ENCODE results near the gene CAMK4. TPM values are rescaled to one million over a fixed set of nuclear protein-coding genes. Genes with fewer than 3 reads are reported as not detected.

The CAMK4 gene
- polyA plus RNA-seq, 1 donor, result 10.9 TPM

DNA sequence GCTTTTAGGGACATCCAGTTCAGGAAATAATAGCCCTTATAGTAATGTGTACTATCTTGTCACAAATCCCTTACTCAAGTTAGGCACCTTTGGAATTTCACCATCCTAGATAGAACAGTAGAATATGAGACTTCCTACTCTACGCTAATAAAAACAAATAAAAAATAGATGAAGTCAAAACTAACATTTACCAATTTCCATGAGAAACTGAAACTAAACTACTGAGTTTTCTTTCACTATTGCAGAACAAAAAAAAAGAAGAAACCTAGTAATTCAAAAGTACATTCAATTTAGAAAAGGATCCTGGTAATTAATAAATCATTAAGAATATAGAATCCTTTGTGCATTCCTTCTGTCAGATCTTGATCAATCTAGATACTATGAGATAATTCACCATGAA is 274.2 kb downstream of the CAMK4 start:
- H3K27me3 ChIP-seq (ENCODE audit: control insufficient read depth, insufficient read depth, low read length), result no peaks in the 10 kb centered on the region
- WGBS (ENCODE audit: insufficient coverage, low lambda C conversion rate), result 100% methylated on average over 1 of the region's 1 CpG
- H3K36me3 ChIP-seq (ENCODE audit: control insufficient read depth, insufficient read depth, low read length), result peaks cover 14% of the 10 kb centered on the region
- H3K9me3 ChIP-seq (ENCODE audit: control insufficient read depth, low read depth, low read length), result no peaks in the 10 kb centered on the region
- H3K4me1 ChIP-seq (ENCODE audit: control insufficient read depth, insufficient read depth, low read length), result no peaks in the 10 kb centered on the region
- DNase-seq, result no peak
- no peak overlapping the region for H3K4me3 ChIP-seq (ENCODE audit: low read length)
- no peak overlapping the region for H3K27ac ChIP-seq (ENCODE audit: low read length)

DNA sequence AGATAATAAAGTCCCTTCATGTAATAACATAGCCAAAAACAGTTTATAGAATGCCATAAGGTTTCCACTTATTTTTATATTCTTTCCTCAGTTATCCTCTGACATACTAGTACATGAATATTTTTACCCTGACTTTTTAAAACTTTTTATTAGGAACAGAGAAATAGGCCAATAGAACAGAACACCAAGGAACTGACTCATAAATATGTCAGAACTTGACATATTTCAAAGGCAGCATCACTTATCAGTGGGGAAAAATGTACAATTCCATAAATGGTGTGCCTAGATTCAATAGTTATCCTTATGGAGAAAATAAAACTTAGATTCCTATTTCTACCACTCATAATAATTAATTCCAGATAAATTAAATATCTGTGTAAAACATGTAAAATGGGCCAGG is 278.8 kb downstream of the CAMK4 start:
- Histone ChIP-seq H3K27ac (ENCODE audit: low read length) (no peak overlapping the region), H3K4me3 (ENCODE audit: low read length) (no peak overlapping the region), H3K27me3 (ENCODE audit: control insufficient read depth, insufficient read depth, low read length) (no peaks in the 10 kb centered on the region), H3K4me1 (ENCODE audit: control insufficient read depth, insufficient read depth, low read length) (no peaks in the 10 kb centered on the region), H3K9me3 (ENCODE audit: control insufficient read depth, low read depth, low read length) (no peaks in the 10 kb centered on the region), H3K36me3 (ENCODE audit: control insufficient read depth, insufficient read depth, low read length) (peaks cover 12% of the 10 kb centered on the region)
- no peak for DNase-seq

DNA sequence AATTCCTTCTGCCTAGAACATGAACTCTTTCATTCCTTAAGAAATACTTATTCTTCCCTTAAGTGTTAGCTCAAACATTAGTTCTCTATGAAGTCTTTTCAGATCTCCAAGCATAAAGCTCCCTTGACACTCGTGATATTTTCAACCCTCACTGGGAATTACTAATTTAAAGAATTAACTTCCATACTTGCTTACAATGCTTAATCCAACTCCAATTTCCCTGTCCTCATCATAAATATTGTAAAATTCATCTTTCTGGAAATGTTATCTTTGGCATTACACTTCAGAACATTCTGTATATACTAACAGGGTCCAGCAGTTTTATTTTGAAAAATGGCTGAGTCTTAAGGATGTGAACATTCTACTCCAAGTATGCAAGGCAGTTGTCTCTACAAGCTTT is 280.9 kb downstream of the CAMK4 start:
- no peak for DNase-seq
- Histone ChIP-seq H3K4me3 (ENCODE audit: low read length) (no peak overlapping the region), H3K27me3 (ENCODE audit: control insufficient read depth, insufficient read depth, low read length) (no peaks in the 10 kb centered on the region), H3K27ac (ENCODE audit: low read length) (no peak overlapping the region), H3K9me3 (ENCODE audit: control insufficient read depth, low read depth, low read length) (no peaks in the 10 kb centered on the region), H3K36me3 (ENCODE audit: control insufficient read depth, insufficient read depth, low read length) (peaks cover 1% of the 10 kb centered on the region), H3K4me1 (ENCODE audit: control insufficient read depth, insufficient read depth, low read length) (peaks cover 4% of the 10 kb centered on the region)
- WGBS (ENCODE audit: insufficient coverage, low lambda C conversion rate), result 71% methylated on average over 1 of the region's 1 CpG

DNA sequence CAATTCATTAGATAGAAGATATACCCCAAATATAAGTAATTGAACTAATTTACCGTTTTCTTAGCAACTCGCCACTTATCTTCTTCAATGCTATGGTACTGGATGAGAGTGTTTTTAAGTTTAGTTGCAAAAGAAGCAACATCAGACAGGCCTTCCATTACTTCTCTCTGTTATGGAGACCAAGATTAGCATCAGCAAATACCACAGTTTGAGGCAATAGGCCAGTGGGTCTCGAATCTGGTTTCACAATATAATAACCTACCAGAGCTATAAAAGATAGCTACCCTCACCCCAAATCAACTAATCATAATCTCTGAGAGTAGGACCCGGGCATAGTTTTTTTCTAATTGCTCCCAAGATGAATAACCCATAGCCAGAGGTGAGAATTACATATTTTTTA is 283.1 kb downstream of the CAMK4 start:
- no peaks in the 10 kb centered on the region for H3K36me3 ChIP-seq (ENCODE audit: control insufficient read depth, insufficient read depth, low read length)
- DNase-seq, result no peak
- peaks cover 9% of the 10 kb centered on the region for H3K4me1 ChIP-seq (ENCODE audit: control insufficient read depth, insufficient read depth, low read length)
- H3K27me3 ChIP-seq (ENCODE audit: control insufficient read depth, insufficient read depth, low read length), result no peaks in the 10 kb centered on the region
- no peaks in the 10 kb centered on the region for H3K9me3 ChIP-seq (ENCODE audit: control insufficient read depth, low read depth, low read length)
- H3K4me3 ChIP-seq (ENCODE audit: low read length), result no peak overlapping the region
- H3K27ac ChIP-seq (ENCODE audit: low read length), result no peak overlapping the region
- 94% methylated on average over 3 of the region's 4 CpGs for WGBS (ENCODE audit: insufficient coverage, low lambda C conversion rate)

DNA sequence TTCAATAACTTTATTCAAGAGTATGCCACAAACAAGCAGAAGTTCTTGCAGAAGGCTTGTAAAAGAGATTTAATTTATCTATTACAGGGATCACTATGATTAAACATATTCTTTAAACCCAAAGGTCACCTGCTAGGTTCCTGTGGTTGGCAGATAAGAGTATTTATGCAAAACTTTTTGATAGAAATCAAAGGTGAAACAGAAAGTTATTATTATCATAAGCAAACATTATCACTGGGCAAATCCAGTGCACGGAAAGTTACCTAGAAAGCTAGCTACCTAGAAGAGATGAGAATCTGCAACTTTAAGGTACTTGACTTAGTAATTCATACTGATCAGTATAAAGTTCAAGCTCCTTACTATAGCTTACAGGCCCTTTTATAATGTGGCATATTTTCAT is 284.9 kb downstream of the CAMK4 start:
- WGBS (ENCODE audit: insufficient coverage, low lambda C conversion rate), result no CpG with 5 or more reads among the region's 1 CpG
- Histone ChIP-seq H3K27me3 (ENCODE audit: control insufficient read depth, insufficient read depth, low read length) (no peaks in the 10 kb centered on the region), H3K4me1 (ENCODE audit: control insufficient read depth, insufficient read depth, low read length) (peaks cover 11% of the 10 kb centered on the region), H3K9me3 (ENCODE audit: control insufficient read depth, low read depth, low read length) (no peaks in the 10 kb centered on the region), H3K36me3 (ENCODE audit: control insufficient read depth, insufficient read depth, low read length) (no peaks in the 10 kb centered on the region), H3K27ac (ENCODE audit: low read length) (no peak overlapping the region), H3K4me3 (ENCODE audit: low read length) (no peak overlapping the region)
- no peak for DNase-seq

DNA sequence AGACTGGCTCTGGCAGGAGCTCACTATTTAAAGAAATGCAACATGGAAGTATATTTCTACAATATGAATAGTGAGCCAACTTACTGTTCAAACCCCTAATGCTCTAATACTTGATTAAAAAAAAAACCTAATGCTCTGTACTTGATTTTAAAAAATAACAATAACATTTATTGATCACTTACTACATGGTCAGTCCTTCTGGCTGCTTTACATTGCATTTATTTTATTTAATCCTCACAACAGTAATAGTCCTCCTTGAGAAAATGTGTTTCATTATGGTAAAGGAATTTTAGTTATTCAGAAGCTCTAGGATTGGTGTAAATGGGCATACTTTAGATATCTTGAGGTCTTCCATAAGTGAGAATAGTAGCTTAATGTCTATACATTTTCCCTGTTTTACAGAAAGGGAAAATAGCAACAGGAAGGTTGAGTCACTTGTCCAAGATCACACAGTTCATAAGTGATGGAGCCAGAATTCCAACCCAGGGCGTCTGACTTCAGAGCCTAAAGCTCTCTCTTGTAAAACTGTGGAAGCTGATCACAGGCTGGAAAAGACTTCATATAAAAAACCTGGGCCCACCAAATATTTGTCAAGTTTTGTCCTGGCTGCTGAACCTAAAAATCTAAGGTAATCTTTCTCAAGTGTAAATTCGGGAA is 287.1 kb downstream of the CAMK4 start:
- Histone ChIP-seq H3K27ac (ENCODE audit: low read length) (peak overlapping the region; percentile 98), H3K4me1 (ENCODE audit: control insufficient read depth, insufficient read depth, low read length) (peaks cover 11% of the 10 kb centered on the region), H3K27me3 (ENCODE audit: control insufficient read depth, insufficient read depth, low read length) (no peaks in the 10 kb centered on the region), H3K36me3 (ENCODE audit: control insufficient read depth, insufficient read depth, low read length) (no peaks in the 10 kb centered on the region), H3K9me3 (ENCODE audit: control insufficient read depth, low read depth, low read length) (no peaks in the 10 kb centered on the region), H3K4me3 (ENCODE audit: low read length) (peak overlapping the region; percentile 77)
- whole genome bisulfite sequencing (ENCODE audit: insufficient coverage, low lambda C conversion rate), result no CpG with 5 or more reads among the region's 2 CpGs
- DNase-seq, result peak in 1 of 2 donors; percentile 11

DNA sequence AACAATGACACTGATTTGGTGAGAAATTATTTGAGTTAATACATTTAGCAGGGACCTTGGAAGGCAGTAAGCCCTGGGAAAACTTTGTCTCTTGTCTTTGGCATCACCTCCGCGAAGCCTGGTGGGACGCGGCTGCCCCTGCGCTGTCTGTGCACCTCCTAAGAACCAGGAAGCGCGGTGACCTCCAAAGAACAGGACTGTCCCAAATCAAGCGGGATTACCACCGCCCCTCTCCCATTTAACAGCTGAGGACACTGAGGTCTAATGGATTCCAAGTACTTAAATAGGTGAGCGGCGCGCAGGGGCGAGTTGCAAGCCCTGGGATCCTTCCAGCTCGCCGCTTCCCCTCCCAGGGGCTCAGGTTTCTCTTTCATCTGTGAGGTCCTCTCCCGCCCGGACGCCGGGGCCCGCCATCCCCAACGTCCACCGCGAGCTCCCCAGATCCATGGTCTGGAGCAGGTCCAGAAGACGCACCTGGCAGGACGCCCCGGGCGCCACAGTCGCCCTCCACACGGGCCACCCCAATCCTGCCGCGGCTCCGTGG is 287.7 kb downstream of the CAMK4 start:
- Histone ChIP-seq H3K27me3 (ENCODE audit: control insufficient read depth, insufficient read depth, low read length) (no peaks in the 10 kb centered on the region), H3K4me3 (ENCODE audit: low read length) (peak overlapping the region; percentile 77), H3K4me1 (ENCODE audit: control insufficient read depth, insufficient read depth, low read length) (peaks cover 11% of the 10 kb centered on the region), H3K27ac (ENCODE audit: low read length) (peak overlapping the region; percentile 98), H3K36me3 (ENCODE audit: control insufficient read depth, insufficient read depth, low read length) (no peaks in the 10 kb centered on the region), H3K9me3 (ENCODE audit: control insufficient read depth, low read depth, low read length) (no peaks in the 10 kb centered on the region)
- WGBS (ENCODE audit: insufficient coverage, low lambda C conversion rate), result no CpG with 5 or more reads among the region's 32 CpGs
- peak in 1 of 2 donors; percentile 14 for DNase-seq

DNA sequence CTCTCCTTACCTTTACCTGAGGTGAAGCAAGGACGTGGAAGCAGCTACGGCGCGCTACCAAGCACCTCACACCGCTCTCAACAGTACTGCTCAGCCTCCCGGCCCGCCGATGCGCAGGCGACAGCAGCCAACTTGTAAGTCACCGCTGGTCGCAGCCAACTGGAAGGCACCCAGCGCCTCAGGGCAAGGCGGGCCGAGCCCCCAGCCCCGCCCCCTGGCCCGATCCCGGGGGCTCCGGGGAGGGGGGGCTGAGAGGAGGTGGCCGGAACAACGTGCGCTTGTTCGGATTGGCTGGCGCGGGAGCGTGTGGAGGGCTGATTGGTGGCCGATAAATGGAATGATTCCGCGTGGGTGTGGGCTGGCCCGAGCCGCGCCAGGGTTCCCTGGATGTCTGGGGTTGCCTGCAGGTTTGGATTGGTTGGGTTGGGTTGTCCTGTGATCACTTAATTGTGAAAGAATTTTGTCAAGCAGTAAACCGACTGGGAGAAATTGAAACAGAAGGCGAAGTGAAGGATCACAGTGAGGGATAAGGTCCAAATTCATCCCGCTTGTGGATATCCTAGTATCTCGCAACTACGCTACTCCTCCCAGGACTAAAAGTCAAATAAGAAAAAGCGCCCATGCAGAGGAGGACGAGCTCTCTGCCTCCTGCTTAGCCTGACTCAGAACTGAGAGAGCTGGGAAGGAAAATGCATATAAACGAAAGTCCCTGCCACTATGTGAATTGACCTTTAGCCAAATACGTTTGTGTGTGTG is 288.4 kb downstream of the CAMK4 start, which contains the start of gene STARD4:
STARD4 (minus strand) TSS at position 161 of the 756 bp plus-strand sequence. CDS start 5,102 bp downstream, outside the sequence.
- DNase-seq, result peak; percentile 94 to 97
- Histone ChIP-seq H3K27me3 (ENCODE audit: control insufficient read depth, insufficient read depth, low read length) (no peaks in the 10 kb centered on the region), H3K27ac (ENCODE audit: low read length) (peak within 1 kb of the TSS; percentile 98), H3K4me1 (ENCODE audit: control insufficient read depth, insufficient read depth, low read length) (peaks cover 11% of the 10 kb centered on the region), H3K4me3 (ENCODE audit: low read length) (peak within 1 kb of the TSS; percentile 77), H3K9me3 (ENCODE audit: control insufficient read depth, low read depth, low read length) (no peaks in the 10 kb centered on the region), H3K36me3 (ENCODE audit: control insufficient read depth, insufficient read depth, low read length) (no peaks in the 10 kb centered on the region)
- 0% methylated on average over 1 of the region's 41 CpGs for WGBS (ENCODE audit: insufficient coverage, low lambda C conversion rate)

DNA sequence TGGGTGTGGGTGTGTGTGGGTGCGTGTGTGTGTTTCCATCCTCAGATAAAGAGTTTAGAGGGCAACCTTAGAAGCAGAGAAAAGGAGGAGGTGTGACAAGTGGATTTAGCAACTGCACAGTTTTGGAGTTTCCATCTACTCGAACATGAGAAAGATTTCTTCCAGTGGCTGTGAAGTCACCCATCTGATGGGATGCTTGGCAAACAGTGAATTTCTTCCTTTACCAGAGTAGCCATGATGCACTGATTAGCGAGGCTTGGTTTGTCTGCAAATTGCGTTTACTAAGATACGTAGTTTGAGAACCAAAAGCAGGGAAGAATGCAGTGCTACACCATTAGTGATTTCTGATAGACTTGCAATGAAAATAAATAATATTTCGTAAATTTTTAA is 288.9 kb downstream of the CAMK4 start:
- Histone ChIP-seq H3K9me3 (ENCODE audit: control insufficient read depth, low read depth, low read length) (no peaks in the 10 kb centered on the region), H3K36me3 (ENCODE audit: control insufficient read depth, insufficient read depth, low read length) (no peaks in the 10 kb centered on the region), H3K27me3 (ENCODE audit: control insufficient read depth, insufficient read depth, low read length) (no peaks in the 10 kb centered on the region), H3K4me1 (ENCODE audit: control insufficient read depth, insufficient read depth, low read length) (peaks cover 11% of the 10 kb centered on the region), H3K27ac (ENCODE audit: low read length) (peak overlapping the region; percentile 98), H3K4me3 (ENCODE audit: low read length) (peak overlapping the region; percentile 77)
- no CpG with 5 or more reads among the region's 6 CpGs for WGBS (ENCODE audit: insufficient coverage, low lambda C conversion rate)
- no peak for DNase-seq

DNA sequence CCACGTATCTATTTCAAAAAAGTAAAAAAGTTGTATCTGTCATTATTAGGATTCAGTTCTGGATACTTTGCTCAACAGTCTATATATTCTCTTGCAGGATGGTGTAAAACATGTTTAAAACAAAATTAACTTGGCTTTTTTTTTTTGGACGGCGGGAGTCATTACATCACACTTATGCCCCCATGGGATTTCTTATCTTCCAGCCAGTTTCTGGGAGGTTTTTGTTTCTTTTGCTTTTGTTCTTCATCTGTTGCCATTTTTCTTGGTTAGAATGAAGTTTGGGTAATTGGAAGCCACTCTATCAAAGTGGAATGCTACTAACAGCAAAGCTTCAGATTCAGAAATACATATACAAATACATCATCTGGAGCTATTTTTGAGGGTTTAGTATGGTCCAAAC is 289.9 kb downstream of the CAMK4 start:
- peaks cover 11% of the 10 kb centered on the region for H3K4me1 ChIP-seq (ENCODE audit: control insufficient read depth, insufficient read depth, low read length)
- no peaks in the 10 kb centered on the region for H3K36me3 ChIP-seq (ENCODE audit: control insufficient read depth, insufficient read depth, low read length)
- H3K27ac ChIP-seq (ENCODE audit: low read length), result no peak overlapping the region
- DNase-seq, result no peak
- H3K4me3 ChIP-seq (ENCODE audit: low read length), result no peak overlapping the region
- 100% methylated on average over 1 of the region's 3 CpGs for WGBS (ENCODE audit: insufficient coverage, low lambda C conversion rate)
- H3K27me3 ChIP-seq (ENCODE audit: control insufficient read depth, insufficient read depth, low read length), result no peaks in the 10 kb centered on the region
- H3K9me3 ChIP-seq (ENCODE audit: control insufficient read depth, low read depth, low read length), result no peaks in the 10 kb centered on the region

Measured in large intestine (tissue), 3 donors.